ENCODE data around the gene GCN1.

- TF ChIP-seq CTCF (IDR thresholded peaks at IDR 0.05), result no peak
- no peak for TF ChIP-seq POLR2A (IDR thresholded peaks at IDR 0.05)
Measured at GRCh38 chr12:120207227-120207626, 12.7 kb upstream of the GCN1 start.
